NCI-H524 treated with DMSO at 0.1 percent for 48 hours (cell line): Measurements from ENCODE around the gene SAP25.
A peak's percentile ranks its signal among the peaks of the same experiment; 100 is the strongest.
"Not testable (repeated sequence)": the region's sequence is repeated elsewhere in the genome, so short reads cannot be mapped to it uniquely, and the experiment has no call there.

Source experiments
- DNase-seq: peaks from one replicate; lab custom pipeline; 2025; lab: John Stamatoyannopoulos, UW

Gene SAP25

GRCh38 chr7:100575746-100576383 lies 2.2 kb upstream of the SAP25 start:
- no peak for DNase-seq

GRCh38 chr7:100575206-100575631 lies 1.5 kb upstream of the SAP25 start:
- DNase-seq: no peak

- DNase-seq: no peak
These were observed 884 bp upstream of the SAP25 start for GRCh38 chr7:100574362-100575205.

GRCh38 chr7:100572949-100573675 lies 588 bp downstream of the SAP25 start:
- no peak for DNase-seq

GRCh38 chr7:100572281-100572948 lies 1.3 kb downstream of the SAP25 start:
- no peak for DNase-seq

GRCh38 chr7:100571829-100572116 lies 1.9 kb downstream of the SAP25 start:
- DNase-seq: no peak

GRCh38 chr7:100570954-100571828 lies 2.5 kb downstream of the SAP25 start:
- no peak for DNase-seq

GRCh38 chr7:100568896-100569844 lies 4.5 kb downstream of the SAP25 start:
- DNase-seq: peak; percentile 21

GRCh38 chr7:100568176-100568895 lies 5.4 kb downstream of the SAP25 start:
- DNase-seq: no peak

- no peak for DNase-seq
These were observed 5.9 kb downstream of the SAP25 start for GRCh38 chr7:100567751-100568175.

- DNase-seq: no peak
These were observed 6.5 kb downstream of the SAP25 start for GRCh38 chr7:100567031-100567730.

- DNase-seq: no peak
These were observed 7.6 kb downstream of the SAP25 start for GRCh38 chr7:100566018-100566531.

GRCh38 chr7:100565133-100565571 lies 8.5 kb downstream of the SAP25 start:
- DNase-seq: no peak

- not testable (repeated sequence) for DNase-seq
These were observed 9.3 kb downstream of the SAP25 start for GRCh38 chr7:100564405-100564804.

GRCh38 chr7:100563809-100564400 lies 9.8 kb downstream of the SAP25 start:
- DNase-seq: no peak

- no peak for DNase-seq
These were observed 10.6 kb downstream of the SAP25 start for GRCh38 chr7:100563100-100563564.

GRCh38 chr7:100562195-100563099 lies 11.3 kb downstream of the SAP25 start:
- DNase-seq: no peak
